ENCODE measurements around the gene AKR7A2.

AKR7A2 gene

GRCh38 chr1:19260211-19261138 lies 51.5 kb downstream of the AKR7A2 start:
- no peak for TF ChIP-seq SIN3A (IDR thresholded peaks at IDR 0.05; ENCODE audit: borderline replicate concordance, insufficient read depth, low read length)
- TF ChIP-seq POLR2AphosphoS5 (IDR thresholded peaks at IDR 0.05; ENCODE audit: low read depth, low read length), result no peak; the same call in 1 of the 2 replicates
- TF ChIP-seq FOXP2 (optimal IDR thresholded peaks at IDR 0.05; ENCODE audit: borderline replicate concordance, extremely low read depth, extremely low read length, insufficient read depth), result no peak
- no peak for TF ChIP-seq TAF1 (IDR thresholded peaks at IDR 0.05; ENCODE audit: borderline replicate concordance, insufficient read depth, low read length)
- TF ChIP-seq, protein P1, sequence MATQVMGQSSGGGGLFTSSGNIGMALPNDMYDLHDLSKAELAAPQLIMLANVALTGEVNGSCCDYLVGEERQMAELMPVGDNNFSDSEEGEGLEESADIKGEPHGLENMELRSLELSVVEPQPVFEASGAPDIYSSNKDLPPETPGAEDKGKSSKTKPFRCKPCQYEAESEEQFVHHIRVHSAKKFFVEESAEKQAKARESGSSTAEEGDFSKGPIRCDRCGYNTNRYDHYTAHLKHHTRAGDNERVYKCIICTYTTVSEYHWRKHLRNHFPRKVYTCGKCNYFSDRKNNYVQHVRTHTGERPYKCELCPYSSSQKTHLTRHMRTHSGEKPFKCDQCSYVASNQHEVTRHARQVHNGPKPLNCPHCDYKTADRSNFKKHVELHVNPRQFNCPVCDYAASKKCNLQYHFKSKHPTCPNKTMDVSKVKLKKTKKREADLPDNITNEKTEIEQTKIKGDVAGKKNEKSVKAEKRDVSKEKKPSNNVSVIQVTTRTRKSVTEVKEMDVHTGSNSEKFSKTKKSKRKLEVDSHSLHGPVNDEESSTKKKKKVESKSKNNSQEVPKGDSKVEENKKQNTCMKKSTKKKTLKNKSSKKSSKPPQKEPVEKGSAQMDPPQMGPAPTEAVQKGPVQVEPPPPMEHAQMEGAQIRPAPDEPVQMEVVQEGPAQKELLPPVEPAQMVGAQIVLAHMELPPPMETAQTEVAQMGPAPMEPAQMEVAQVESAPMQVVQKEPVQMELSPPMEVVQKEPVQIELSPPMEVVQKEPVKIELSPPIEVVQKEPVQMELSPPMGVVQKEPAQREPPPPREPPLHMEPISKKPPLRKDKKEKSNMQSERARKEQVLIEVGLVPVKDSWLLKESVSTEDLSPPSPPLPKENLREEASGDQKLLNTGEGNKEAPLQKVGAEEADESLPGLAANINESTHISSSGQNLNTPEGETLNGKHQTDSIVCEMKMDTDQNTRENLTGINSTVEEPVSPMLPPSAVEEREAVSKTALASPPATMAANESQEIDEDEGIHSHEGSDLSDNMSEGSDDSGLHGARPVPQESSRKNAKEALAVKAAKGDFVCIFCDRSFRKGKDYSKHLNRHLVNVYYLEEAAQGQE (IDR thresholded peaks at IDR 0.05; ENCODE audit: insufficient read depth in 1 of 2, low read depth in 2 of 2, low read length in 2 of 2), result no peak

DNA sequence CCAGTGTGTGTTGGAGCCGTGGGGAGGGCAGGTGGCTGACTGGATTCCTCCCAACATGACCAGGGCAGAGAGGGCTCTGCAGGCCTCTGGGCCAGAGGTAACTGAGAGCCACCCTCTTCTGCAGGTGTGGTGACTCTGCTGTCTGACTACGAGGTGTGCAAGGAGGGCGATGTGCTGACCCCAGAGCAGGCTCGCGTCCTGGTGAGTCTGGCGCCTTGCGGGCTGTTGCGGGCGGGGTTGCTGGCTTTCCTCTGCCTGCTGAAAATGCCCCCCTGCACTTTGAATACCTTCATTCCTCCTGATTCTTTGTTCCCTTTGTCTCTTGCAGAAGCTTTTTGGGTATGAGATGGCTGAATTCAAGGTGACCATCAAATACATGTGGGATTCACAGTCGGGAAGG lies 53.6 kb downstream of the AKR7A2 start:
- TF ChIP-seq SIN3A (IDR thresholded peaks at IDR 0.05; ENCODE audit: borderline replicate concordance, insufficient read depth, low read length), result no peak
- TF ChIP-seq, protein P1 (IDR thresholded peaks at IDR 0.05; ENCODE audit: insufficient read depth in 1 of 2, low read depth in 2 of 2, low read length in 2 of 2), result no peak
- no peak for TF ChIP-seq POLR2AphosphoS5 (IDR thresholded peaks at IDR 0.05; ENCODE audit: low read depth, low read length)
- TF ChIP-seq FOXP2 (optimal IDR thresholded peaks at IDR 0.05; ENCODE audit: borderline replicate concordance, extremely low read depth, extremely low read length, insufficient read depth), result no peak
- no peak for TF ChIP-seq TAF1 (IDR thresholded peaks at IDR 0.05; ENCODE audit: borderline replicate concordance, insufficient read depth, low read length)

DNA sequence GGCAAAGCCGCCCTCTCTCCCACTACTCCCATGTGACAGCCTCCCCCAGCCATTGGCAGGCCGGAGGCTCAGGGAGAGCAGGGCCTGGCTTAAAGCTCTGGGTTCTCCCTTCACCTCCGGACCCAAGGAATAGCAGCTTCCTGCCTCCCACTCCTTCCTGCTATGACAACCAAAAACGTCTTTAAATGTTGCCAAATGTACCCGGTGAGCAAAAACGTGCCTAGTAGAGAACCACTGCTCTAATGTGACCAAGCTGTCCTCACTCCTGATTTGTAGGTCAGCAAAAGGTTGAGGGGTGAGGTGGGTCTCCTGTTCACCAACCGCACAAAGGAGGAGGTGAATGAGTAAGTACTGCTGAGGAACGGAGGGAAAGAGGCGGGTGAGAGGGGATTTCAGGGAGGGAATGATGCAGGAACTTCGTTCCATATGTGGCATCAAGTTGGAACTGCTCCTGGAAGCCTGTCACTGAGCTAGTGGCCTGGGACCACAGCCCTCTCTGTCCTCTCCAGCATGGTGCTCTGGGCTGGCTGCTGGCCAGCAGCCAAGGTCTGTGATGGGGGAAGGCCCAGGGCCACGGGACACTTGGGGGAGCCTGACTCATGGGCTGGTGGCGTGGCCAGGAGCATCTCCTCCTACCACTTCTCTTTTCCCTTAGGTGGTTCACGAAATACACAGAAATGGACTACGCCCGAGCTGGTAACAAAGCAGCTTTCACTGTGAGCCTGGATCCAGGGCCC lies 54.6 kb downstream of the AKR7A2 start:
- TF ChIP-seq, protein P1 (IDR thresholded peaks at IDR 0.05; ENCODE audit: insufficient read depth in 1 of 2, low read depth in 2 of 2, low read length in 2 of 2), result no peak
- TF ChIP-seq SIN3A (IDR thresholded peaks at IDR 0.05; ENCODE audit: borderline replicate concordance, insufficient read depth, low read length) (no peak), TAF1 (IDR thresholded peaks at IDR 0.05; ENCODE audit: borderline replicate concordance, insufficient read depth, low read length) (no peak), FOXP2 (optimal IDR thresholded peaks at IDR 0.05; ENCODE audit: borderline replicate concordance, extremely low read depth, extremely low read length, insufficient read depth) (no peak), POLR2AphosphoS5 (IDR thresholded peaks at IDR 0.05; ENCODE audit: low read depth, low read length) (no peak)

- no peak for TF ChIP-seq SIN3A (IDR thresholded peaks at IDR 0.05; ENCODE audit: borderline replicate concordance, insufficient read depth, low read length)
- TF ChIP-seq TAF1 (IDR thresholded peaks at IDR 0.05; ENCODE audit: borderline replicate concordance, insufficient read depth, low read length), result no peak
- TF ChIP-seq, protein P1 (IDR thresholded peaks at IDR 0.05; ENCODE audit: insufficient read depth in 1 of 2, low read depth in 2 of 2, low read length in 2 of 2), result no peak
- TF ChIP-seq POLR2AphosphoS5 (IDR thresholded peaks at IDR 0.05; ENCODE audit: low read depth, low read length), result no peak
- TF ChIP-seq FOXP2 (optimal IDR thresholded peaks at IDR 0.05; ENCODE audit: borderline replicate concordance, extremely low read depth, extremely low read length, insufficient read depth), result no peak
Observed at GRCh38 chr1:19255288-19255687, 56.7 kb downstream of the AKR7A2 start.
